ENCODE results near the gene NFYA. TPM values are rescaled to one million over a fixed set of nuclear protein-coding genes. Genes with fewer than 3 reads are reported as not detected.
A peak's percentile ranks its signal among the peaks of the same experiment; 100 is the strongest.

The NFYA gene
- total and polyA plus RNA-seq, 2 of the 13 experiments (the other 11 are each of a cell fraction or from before 2014, with no cell fraction given), result 16.0 to 22.9 TPM

DNA sequence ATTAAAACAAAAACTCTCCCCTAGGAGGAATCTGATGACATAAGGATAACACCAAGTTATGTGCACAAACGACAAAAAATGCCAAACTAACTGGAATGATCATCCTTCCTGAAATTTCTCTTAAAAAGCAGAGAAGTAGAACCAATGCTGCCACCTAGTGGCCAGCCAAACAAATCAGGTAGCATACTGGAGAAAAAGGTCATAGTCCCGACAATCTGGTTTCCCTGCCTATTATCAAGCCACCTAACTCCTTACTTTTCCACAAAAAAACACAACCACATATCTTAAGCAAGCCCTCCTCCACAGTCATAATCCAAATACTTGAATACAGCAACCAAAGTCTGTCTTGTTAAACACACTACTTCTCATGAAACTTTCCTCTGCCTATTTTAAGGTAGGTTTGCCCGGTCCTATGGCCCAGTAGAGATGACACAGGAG, 5.9 kb upstream of the NFYA start (continued):
- TF ChIP-seq ZNF468 (CRISPR knock-in tag; IDR thresholded peaks at IDR 0.05) (no peak), TCF7L2 (IDR thresholded peaks at IDR 0.05; ENCODE audit: low read depth, low read length) (no peak), ATF6 (CRISPR knock-in tag; conservative IDR thresholded peaks at IDR 0.05) (no peak), ZNF20 (CRISPR knock-in tag; IDR thresholded peaks at IDR 0.05) (no peak), SKI (IDR thresholded peaks at IDR 0.05; ENCODE audit: partially characterized antibody) (no peak), ZNF792 (CRISPR knock-in tag; IDR thresholded peaks at IDR 0.05) (0 out of 2 replicates have a peak, but pooled peaks have one; percentile 69), ZNF772 (CRISPR knock-in tag; IDR thresholded peaks at IDR 0.05) (no peak), ARID5B (CRISPR knock-in tag; IDR thresholded peaks at IDR 0.05) (0 out of 2 replicates have a peak, but pooled peaks have one; percentile 50), ZNF224 (CRISPR knock-in tag; IDR thresholded peaks at IDR 0.05) (no peak), ZMYM3 (CRISPR knock-in tag; IDR thresholded peaks at IDR 0.05) (no peak), ZNF850 (CRISPR knock-in tag; conservative IDR thresholded peaks at IDR 0.05) (no peak), ATRX (CRISPR knock-in tag; IDR thresholded peaks at IDR 0.05; ENCODE audit: borderline replicate concordance) (no peak), REXO4 (CRISPR knock-in tag; IDR thresholded peaks at IDR 0.05; ENCODE audit: borderline replicate concordance) (no peak), FOSL2 (CRISPR knock-in tag; IDR thresholded peaks at IDR 0.05) (no peak), ERF (CRISPR knock-in tag; IDR thresholded peaks at IDR 0.05) (peak; percentile 75; the same call in 1 of the 2 replicates), HOXA5 (CRISPR knock-in tag; IDR thresholded peaks at IDR 0.05) (0 out of 2 replicates have a peak, but pooled peaks have one; percentile 13), ZNF124 (CRISPR knock-in tag; IDR thresholded peaks at IDR 0.05) (no peak)
- TF ChIP-seq, protein P1, sequence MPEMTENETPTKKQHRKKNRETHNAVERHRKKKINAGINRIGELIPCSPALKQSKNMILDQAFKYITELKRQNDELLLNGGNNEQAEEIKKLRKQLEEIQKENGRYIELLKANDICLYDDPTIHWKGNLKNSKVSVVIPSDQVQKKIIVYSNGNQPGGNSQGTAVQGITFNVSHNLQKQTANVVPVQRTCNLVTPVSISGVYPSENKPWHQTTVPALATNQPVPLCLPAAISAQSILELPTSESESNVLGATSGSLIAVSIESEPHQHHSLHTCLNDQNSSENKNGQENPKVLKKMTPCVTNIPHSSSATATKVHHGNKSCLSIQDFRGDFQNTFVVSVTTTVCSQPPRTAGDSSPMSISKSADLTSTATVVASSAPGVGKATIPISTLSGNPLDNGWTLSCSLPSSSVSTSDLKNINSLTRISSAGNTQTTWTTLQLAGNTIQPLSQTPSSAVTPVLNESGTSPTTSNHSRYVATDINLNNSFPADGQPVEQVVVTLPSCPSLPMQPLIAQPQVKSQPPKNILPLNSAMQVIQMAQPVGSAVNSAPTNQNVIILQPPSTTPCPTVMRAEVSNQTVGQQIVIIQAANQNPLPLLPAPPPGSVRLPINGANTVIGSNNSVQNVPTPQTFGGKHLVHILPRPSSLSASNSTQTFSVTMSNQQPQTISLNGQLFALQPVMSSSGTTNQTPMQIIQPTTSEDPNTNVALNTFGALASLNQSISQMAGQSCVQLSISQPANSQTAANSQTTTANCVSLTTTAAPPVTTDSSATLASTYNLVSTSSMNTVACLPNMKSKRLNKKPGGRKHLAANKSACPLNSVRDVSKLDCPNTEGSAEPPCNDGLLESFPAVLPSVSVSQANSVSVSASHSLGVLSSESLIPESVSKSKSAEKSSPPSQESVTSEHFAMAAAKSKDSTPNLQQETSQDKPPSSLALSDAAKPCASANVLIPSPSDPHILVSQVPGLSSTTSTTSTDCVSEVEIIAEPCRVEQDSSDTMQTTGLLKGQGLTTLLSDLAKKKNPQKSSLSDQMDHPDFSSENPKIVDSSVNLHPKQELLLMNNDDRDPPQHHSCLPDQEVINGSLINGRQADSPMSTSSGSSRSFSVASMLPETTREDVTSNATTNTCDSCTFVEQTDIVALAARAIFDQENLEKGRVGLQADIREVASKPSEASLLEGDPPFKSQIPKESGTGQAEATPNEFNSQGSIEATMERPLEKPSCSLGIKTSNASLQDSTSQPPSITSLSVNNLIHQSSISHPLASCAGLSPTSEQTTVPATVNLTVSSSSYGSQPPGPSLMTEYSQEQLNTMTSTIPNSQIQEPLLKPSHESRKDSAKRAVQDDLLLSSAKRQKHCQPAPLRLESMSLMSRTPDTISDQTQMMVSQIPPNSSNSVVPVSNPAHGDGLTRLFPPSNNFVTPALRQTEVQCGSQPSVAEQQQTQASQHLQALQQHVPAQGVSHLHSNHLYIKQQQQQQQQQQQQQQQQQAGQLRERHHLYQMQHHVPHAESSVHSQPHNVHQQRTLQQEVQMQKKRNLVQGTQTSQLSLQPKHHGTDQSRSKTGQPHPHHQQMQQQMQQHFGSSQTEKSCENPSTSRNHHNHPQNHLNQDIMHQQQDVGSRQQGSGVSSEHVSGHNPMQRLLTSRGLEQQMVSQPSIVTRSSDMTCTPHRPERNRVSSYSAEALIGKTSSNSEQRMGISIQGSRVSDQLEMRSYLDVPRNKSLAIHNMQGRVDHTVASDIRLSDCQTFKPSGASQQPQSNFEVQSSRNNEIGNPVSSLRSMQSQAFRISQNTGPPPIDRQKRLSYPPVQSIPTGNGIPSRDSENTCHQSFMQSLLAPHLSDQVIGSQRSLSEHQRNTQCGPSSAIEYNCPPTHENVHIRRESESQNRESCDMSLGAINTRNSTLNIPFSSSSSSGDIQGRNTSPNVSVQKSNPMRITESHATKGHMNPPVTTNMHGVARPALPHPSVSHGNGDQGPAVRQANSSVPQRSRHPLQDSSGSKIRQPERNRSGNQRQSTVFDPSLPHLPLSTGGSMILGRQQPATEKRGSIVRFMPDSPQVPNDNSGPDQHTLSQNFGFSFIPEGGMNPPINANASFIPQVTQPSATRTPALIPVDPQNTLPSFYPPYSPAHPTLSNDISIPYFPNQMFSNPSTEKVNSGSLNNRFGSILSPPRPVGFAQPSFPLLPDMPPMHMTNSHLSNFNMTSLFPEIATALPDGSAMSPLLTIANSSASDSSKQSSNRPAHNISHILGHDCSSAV (CRISPR knock-in tag; IDR thresholded peaks at IDR 0.05; ENCODE audit: borderline replicate concordance), result no peak
